DND-41 (cell line): ENCODE data around the gene CD96.

Source experiments
- EZH2 ChIP-seq: IDR thresholded peaks from 3 replicates; pipeline ENCODE4 v1.6.1; 2012; ENCODE audit warnings: borderline replicate concordance, low read depth, mild to moderate bottlenecking, moderate library complexity, low read length, inconsistent platforms; ENCODE audit not compliant: severe bottlenecking
- TF ChIP-seq, protein P1 (sequence below): IDR thresholded peaks from 2 replicates; pipeline ENCODE4 v1.5.1; 2012; ENCODE audit warnings: borderline replicate concordance, low read length, moderate library complexity, mild to moderate bottlenecking; ENCODE audit not compliant: poor library complexity, severe bottlenecking; ENCODE audit errors: extremely low read depth

DNA sequence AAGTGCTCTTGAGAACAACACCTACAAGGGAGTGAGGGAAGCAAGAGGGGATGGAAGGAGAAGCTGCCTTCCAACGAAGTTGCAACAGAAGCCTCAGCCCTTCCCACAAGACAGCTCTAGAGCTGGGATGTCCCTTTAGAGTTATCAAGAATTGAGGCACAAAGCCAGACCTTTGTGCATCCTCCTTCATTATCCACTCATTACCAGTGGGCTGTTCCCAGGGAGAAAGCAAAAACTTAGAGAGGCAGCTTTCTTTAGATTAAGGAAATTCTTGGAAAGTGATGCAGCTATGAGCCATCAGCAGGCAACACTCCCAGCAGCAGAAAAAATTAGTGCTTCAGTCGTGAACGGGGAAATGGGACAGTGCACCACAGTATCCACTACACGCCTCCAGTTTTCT is 10.6 kb upstream of the CD96 start:
- TF ChIP-seq, protein P1, sequence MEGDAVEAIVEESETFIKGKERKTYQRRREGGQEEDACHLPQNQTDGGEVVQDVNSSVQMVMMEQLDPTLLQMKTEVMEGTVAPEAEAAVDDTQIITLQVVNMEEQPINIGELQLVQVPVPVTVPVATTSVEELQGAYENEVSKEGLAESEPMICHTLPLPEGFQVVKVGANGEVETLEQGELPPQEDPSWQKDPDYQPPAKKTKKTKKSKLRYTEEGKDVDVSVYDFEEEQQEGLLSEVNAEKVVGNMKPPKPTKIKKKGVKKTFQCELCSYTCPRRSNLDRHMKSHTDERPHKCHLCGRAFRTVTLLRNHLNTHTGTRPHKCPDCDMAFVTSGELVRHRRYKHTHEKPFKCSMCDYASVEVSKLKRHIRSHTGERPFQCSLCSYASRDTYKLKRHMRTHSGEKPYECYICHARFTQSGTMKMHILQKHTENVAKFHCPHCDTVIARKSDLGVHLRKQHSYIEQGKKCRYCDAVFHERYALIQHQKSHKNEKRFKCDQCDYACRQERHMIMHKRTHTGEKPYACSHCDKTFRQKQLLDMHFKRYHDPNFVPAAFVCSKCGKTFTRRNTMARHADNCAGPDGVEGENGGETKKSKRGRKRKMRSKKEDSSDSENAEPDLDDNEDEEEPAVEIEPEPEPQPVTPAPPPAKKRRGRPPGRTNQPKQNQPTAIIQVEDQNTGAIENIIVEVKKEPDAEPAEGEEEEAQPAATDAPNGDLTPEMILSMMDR = no peak
- TF ChIP-seq EZH2 = no peak
